HL-60 (cell line): ENCODE results near the gene CKAP2.

Experiments used
- TF ChIP-seq, protein P1 (sequence below): IDR thresholded peaks from one replicate; pipeline ENCODE4 v1.5.1; 2011; ENCODE audit warnings: low read length, control low read depth, inconsistent platforms; ENCODE audit not compliant: insufficient read depth
- TF ChIP-seq, protein P2 (sequence below): IDR thresholded peaks from 2 replicates; pipeline ENCODE4 v1.6.1; 2012; ENCODE audit warnings: low read depth; ENCODE audit not compliant: insufficient replicate concordance

DNA sequence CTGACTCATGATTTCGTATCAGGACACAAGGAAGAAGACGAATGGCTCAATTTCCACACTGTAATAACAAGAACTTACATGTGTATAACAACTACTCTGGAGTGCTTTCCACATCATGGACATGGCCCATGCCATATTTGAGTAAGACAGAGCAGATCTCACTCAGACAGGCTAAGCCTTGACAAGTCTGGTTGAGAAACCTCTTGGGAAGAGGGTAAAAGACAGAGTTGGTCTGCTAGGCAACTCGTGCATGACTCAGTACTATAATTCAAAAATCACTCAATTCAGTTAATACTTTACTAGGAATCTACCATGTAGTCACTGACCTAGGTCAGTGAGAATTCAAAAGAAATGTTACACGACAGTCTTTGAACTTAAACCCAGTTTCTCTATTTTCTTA lies 43.6 kb upstream of the CKAP2 start:
- TF ChIP-seq, protein P1, sequence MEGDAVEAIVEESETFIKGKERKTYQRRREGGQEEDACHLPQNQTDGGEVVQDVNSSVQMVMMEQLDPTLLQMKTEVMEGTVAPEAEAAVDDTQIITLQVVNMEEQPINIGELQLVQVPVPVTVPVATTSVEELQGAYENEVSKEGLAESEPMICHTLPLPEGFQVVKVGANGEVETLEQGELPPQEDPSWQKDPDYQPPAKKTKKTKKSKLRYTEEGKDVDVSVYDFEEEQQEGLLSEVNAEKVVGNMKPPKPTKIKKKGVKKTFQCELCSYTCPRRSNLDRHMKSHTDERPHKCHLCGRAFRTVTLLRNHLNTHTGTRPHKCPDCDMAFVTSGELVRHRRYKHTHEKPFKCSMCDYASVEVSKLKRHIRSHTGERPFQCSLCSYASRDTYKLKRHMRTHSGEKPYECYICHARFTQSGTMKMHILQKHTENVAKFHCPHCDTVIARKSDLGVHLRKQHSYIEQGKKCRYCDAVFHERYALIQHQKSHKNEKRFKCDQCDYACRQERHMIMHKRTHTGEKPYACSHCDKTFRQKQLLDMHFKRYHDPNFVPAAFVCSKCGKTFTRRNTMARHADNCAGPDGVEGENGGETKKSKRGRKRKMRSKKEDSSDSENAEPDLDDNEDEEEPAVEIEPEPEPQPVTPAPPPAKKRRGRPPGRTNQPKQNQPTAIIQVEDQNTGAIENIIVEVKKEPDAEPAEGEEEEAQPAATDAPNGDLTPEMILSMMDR: no peak
- TF ChIP-seq, protein P2, sequence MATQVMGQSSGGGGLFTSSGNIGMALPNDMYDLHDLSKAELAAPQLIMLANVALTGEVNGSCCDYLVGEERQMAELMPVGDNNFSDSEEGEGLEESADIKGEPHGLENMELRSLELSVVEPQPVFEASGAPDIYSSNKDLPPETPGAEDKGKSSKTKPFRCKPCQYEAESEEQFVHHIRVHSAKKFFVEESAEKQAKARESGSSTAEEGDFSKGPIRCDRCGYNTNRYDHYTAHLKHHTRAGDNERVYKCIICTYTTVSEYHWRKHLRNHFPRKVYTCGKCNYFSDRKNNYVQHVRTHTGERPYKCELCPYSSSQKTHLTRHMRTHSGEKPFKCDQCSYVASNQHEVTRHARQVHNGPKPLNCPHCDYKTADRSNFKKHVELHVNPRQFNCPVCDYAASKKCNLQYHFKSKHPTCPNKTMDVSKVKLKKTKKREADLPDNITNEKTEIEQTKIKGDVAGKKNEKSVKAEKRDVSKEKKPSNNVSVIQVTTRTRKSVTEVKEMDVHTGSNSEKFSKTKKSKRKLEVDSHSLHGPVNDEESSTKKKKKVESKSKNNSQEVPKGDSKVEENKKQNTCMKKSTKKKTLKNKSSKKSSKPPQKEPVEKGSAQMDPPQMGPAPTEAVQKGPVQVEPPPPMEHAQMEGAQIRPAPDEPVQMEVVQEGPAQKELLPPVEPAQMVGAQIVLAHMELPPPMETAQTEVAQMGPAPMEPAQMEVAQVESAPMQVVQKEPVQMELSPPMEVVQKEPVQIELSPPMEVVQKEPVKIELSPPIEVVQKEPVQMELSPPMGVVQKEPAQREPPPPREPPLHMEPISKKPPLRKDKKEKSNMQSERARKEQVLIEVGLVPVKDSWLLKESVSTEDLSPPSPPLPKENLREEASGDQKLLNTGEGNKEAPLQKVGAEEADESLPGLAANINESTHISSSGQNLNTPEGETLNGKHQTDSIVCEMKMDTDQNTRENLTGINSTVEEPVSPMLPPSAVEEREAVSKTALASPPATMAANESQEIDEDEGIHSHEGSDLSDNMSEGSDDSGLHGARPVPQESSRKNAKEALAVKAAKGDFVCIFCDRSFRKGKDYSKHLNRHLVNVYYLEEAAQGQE: no peak
